Uterus (tissue), 4 donors: ENCODE measurements around the gene FOLR1. TPM values are rescaled to one million over a fixed set of nuclear protein-coding genes. Genes with fewer than 3 reads are reported as not detected.

Experiments
- DNase-seq, 2 donors: peaks; one replicate each; pipeline ENCODE4 v3.0.0-alpha.2; 2019 to 2020
- H3K27ac ChIP-seq, 2 donors: fragments of 200-600 bp; sonication (generic); 1 replicate in 1 of 2; 2 replicates in 1 of 2; pipeline ENCODE4 v1.5.1; 2016 to 2018
- H3K27me3 ChIP-seq, 2 donors: fragments of 200-600 bp; sonication (generic); one replicate each; pipeline ENCODE4 v1.5.1; 2018 to 2019; ENCODE audit warnings: control low read depth in 1 of 2
- H3K36me3 ChIP-seq, 2 donors: fragments of 200-600 bp; sonication (generic); one replicate each; pipeline ENCODE4 v1.5.1; 2019; ENCODE audit warnings: control low read depth in 1 of 2
- H3K4me1 ChIP-seq, 2 donors: fragments of 200-600 bp; sonication (generic); one replicate each; pipeline ENCODE4 v1.5.1; 2018 to 2019; ENCODE audit warnings: control low read depth in 1 of 2
- H3K4me3 ChIP-seq, 2 donors: fragments of 200-600 bp; sonication (generic); 1 replicate in 1 of 2; 2 replicates in 1 of 2; pipeline ENCODE4 v1.5.1; 2018 to 2019; ENCODE audit warnings: mild to moderate bottlenecking in 1 of 2
- H3K9me3 ChIP-seq, 2 donors: fragments of 200-600 bp; sonication (generic); one replicate each; pipeline ENCODE4 v1.5.1; 2019; ENCODE audit warnings: control low read depth in 1 of 2
- POLR2A ChIP-seq, 2 donors: fragments of 450-650 bp; IDR thresholded peaks; one replicate each; pipeline ENCODE4 v1.6.1; 2016; ENCODE audit warnings: antibody characterized with exemption in 2 of 2, mild to moderate bottlenecking in 1 of 2, moderate library complexity in 1 of 2
- intact Hi-C: fragments of 100-400 bp; cut with DNase I; formaldehyde crosslinking; loops from one replicate; pipeline ENCODE4 v1.15.1; 2023; ENCODE audit warnings: low total_unique reads
- total RNA-seq, 4 donors: library from RNA; depleted of rRNA in 3 of 4; stranded (reverse); fragments of >200 nt in 3 of 4; gene quantifications; one replicate each; pipeline versions ENCODE4 v1.1.0 to v1.2.4, GENCODE V29; 2014 to 2023
- TF ChIP-seq, protein P1 (sequence below), 4 experiments: fragments of 200-600 bp in 2 of 4; fragments of 450-650 bp in 2 of 4; sonication (generic) in 2 of 4; IDR thresholded peaks; one replicate each; pipeline ENCODE4 v1.5.1; 2016 to 2019; ENCODE audit warnings: antibody characterized with exemption in 4 of 4, mild to moderate bottlenecking in 2 of 4, moderate library complexity in 1 of 4
- donor health status: DM: yes; HTN: yes; CAD: no.

FOLR1 gene
- total RNA-seq, 4 donors from 2014 or later: 1.8 to 22.0 TPM; not detected in 2

DNA sequence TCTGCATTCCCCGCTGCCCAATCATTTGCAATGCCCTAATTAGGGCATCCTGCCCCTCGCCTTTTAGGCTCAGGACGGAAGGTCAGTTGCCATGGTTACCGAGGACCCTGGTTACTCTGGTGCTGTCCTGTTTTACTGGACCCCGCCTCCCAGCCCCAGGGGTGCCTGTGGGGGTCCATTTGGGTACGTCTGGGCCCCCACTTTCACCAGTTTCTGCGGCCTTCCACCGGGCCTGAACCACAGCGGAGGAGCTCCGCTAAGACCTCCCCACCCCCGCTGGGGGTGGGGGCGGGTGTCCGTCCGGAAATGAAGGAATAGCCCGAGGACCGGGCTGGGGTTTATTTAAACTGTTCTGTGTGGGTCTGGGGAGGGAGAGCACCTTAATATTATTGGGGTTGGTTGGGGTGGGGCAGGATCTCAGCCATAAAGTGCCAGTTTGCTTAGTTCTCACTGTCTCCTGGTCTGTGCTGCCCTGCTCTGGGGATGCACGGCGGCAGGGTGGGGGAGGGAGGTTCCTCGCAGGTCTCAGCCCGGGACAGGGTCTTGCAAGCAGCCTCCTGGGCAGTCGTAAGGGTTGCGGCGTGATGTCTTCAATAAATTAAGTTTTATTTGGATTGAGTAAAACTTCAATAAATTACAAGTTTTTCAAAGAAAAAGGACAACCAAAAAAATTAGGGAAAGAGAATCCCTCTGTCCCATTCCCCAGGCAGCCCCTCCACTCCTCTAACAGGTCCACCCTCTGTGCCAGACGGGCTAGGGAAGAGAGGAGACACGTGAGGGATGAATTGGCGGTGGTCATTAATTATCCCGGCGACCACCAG lies 46.8 kb downstream of the FOLR1 start:
- intact Hi-C loops: no loop called here
- no peaks in the 10 kb centered on the region for H3K9me3 ChIP-seq
- TF ChIP-seq POLR2A (IDR thresholded peaks at IDR 0.05): no peak
- TF ChIP-seq, protein P1, sequence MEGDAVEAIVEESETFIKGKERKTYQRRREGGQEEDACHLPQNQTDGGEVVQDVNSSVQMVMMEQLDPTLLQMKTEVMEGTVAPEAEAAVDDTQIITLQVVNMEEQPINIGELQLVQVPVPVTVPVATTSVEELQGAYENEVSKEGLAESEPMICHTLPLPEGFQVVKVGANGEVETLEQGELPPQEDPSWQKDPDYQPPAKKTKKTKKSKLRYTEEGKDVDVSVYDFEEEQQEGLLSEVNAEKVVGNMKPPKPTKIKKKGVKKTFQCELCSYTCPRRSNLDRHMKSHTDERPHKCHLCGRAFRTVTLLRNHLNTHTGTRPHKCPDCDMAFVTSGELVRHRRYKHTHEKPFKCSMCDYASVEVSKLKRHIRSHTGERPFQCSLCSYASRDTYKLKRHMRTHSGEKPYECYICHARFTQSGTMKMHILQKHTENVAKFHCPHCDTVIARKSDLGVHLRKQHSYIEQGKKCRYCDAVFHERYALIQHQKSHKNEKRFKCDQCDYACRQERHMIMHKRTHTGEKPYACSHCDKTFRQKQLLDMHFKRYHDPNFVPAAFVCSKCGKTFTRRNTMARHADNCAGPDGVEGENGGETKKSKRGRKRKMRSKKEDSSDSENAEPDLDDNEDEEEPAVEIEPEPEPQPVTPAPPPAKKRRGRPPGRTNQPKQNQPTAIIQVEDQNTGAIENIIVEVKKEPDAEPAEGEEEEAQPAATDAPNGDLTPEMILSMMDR (IDR thresholded peaks at IDR 0.05): no peak
- peaks cover 15 to 26% of the 10 kb centered on the region in 2 donors for H3K27me3 ChIP-seq
- no peak overlapping the region for H3K4me3 ChIP-seq
- H3K36me3 ChIP-seq: no peaks in the 10 kb centered on the region
- no peak for DNase-seq
- H3K27ac ChIP-seq: no peak overlapping the region
- H3K4me1 ChIP-seq: peaks cover 0 to 16% of the 10 kb centered on the region in 2 donors

DNA sequence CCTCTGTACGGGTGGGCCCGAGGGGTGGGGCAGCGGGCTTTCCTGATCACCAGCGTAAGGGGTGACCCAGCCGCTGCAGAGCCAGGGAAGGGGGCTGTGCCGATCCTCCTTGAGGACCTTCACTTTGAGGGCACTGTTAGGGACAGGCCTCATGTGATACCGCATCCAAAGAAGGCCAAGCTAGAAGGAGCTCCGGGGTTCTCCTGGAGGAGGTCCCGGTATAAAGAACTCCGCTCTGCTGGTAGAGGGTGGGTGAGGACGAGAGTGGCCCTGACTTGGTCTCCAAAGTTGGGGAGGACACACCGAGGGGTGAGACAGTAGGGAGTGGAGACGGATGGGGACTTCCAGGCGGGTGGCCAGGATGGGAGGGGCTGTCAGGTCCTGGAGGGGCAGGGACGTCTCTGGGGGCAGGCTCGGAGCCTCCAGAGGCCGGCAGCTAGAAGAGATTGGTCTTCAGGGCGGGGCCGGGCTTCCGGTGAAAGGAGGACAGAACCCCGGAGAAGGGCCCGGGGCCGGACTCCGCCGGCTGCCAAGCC lies 47.4 kb downstream of the FOLR1 start:
- intact Hi-C loops: no loop called here
- TF ChIP-seq, protein P1 (IDR thresholded peaks at IDR 0.05): no peak
- no peak for TF ChIP-seq POLR2A (IDR thresholded peaks at IDR 0.05)
- peaks cover 0 to 22% of the 10 kb centered on the region in 2 donors for H3K4me1 ChIP-seq
- DNase-seq: peak; percentile 61 to 71
- peak overlapping the region in 1 of 2 donors; percentile 33 for H3K4me3 ChIP-seq
- no peaks in the 10 kb centered on the region for H3K9me3 ChIP-seq
- peak overlapping the region in 1 of 2 donors; percentile 5 for H3K27ac ChIP-seq
- H3K27me3 ChIP-seq: peaks cover 22 to 32% of the 10 kb centered on the region in 2 donors
- no peaks in the 10 kb centered on the region for H3K36me3 ChIP-seq

DNA sequence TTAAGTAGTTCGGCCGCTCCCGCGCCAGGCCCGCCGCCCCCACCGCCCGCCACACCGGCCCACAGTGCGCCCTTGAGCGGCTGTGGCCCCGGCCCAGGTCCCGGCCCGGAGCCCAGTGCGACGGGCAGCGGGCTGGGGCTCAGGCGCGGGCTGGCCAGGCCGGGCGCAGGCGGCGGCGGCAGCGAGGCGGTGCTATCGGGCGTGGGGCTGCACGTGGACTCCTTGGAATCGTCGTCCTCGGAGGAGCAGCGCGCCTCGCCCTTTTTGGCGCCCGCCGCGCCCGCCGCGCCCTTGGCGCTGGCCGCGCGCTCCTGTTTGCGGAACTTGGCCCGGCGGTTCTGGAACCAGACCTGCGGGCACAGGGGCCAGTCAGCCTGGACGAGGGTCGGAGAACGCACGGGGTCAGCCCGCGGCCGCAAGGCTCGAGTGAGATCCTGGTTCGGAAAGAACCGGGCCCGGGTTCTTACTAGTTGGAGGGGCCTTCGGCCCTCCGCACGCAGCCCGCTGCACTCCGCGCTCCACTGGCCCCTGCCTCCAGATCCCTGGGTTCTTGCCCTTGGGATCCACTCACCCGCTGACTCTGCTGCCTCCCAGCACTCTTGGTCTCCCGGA lies 48.0 kb downstream of the FOLR1 start:
- Histone ChIP-seq H3K27ac (peak overlapping the region in 1 of 2 donors; percentile 5), H3K36me3 (no peaks in the 10 kb centered on the region), H3K27me3 (peaks cover 23 to 38% of the 10 kb centered on the region in 2 donors), H3K4me3 (peak overlapping the region in 1 of 2 donors; percentile 33), H3K9me3 (no peaks in the 10 kb centered on the region), H3K4me1 (peaks cover 0 to 22% of the 10 kb centered on the region in 2 donors)
- intact Hi-C loops: no loop called here
- TF ChIP-seq, protein P1 (IDR thresholded peaks at IDR 0.05): peak in 1 of 4 experiments; percentile 12
- no peak for TF ChIP-seq POLR2A (IDR thresholded peaks at IDR 0.05)
- DNase-seq: peak in 1 of 2 donors; percentile 55

DNA sequence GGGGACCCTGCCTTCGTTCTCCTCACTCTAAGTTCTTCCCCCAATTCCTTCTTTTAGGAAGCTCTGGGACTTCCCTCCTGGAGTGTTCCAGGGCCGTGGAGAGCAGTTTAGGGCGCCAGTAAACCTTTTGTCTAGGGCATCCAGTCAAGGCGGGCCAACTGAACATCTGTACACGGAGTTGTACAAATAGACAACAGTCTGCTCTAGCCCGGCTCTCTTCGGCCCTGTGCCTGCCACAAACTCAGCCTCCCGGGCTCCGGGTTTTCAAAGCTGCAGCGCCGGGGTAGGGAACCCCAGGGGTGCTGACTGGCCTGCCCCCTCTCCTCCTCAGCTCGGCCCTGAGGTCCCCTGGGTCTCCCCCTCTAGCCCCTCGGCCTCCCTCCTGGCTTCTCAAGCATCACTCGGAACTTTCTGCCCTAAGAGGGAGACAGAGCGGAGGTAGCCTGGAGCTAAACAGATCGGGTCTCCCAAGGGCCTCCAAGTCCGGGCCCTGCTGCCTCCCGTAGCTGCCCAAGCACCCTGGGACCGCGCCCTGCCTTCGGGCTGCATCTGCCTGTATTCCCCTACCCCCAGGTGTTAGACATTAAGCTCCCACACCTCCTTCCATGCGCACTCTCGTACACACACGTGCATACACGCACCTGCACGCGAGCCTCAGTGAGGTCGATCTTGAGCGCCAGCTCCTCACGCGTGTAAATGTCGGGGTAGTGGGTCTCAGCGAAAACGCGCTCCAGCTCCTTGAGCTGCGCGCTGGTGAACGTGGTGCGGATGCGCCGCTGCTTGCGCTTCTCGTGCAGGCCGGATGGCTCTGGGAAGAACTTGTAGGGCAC lies 48.7 kb downstream of the FOLR1 start:
- H3K4me3 ChIP-seq: peak overlapping the region in 1 of 2 donors; percentile 33
- peaks cover 23 to 45% of the 10 kb centered on the region in 2 donors for H3K27me3 ChIP-seq
- no peak for DNase-seq
- H3K9me3 ChIP-seq: no peaks in the 10 kb centered on the region
- peaks cover 0 to 22% of the 10 kb centered on the region in 2 donors for H3K4me1 ChIP-seq
- no peak overlapping the region for H3K27ac ChIP-seq
- TF ChIP-seq, protein P1 (IDR thresholded peaks at IDR 0.05): no peak
- TF ChIP-seq POLR2A (IDR thresholded peaks at IDR 0.05): no peak
- intact Hi-C loops: no loop called here
- no peaks in the 10 kb centered on the region for H3K36me3 ChIP-seq
